EH (cell line): ENCODE data around the gene GCA.

Experiments used
- DNase-seq: peaks from one replicate; pipeline ENCODE4 v3.0.0-alpha.2; 2015; ENCODE audit warnings: low read depth

GCA gene, protein sequence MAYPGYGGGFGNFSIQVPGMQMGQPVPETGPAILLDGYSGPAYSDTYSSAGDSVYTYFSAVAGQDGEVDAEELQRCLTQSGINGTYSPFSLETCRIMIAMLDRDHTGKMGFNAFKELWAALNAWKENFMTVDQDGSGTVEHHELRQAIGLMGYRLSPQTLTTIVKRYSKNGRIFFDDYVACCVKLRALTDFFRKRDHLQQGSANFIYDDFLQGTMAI

DNA sequence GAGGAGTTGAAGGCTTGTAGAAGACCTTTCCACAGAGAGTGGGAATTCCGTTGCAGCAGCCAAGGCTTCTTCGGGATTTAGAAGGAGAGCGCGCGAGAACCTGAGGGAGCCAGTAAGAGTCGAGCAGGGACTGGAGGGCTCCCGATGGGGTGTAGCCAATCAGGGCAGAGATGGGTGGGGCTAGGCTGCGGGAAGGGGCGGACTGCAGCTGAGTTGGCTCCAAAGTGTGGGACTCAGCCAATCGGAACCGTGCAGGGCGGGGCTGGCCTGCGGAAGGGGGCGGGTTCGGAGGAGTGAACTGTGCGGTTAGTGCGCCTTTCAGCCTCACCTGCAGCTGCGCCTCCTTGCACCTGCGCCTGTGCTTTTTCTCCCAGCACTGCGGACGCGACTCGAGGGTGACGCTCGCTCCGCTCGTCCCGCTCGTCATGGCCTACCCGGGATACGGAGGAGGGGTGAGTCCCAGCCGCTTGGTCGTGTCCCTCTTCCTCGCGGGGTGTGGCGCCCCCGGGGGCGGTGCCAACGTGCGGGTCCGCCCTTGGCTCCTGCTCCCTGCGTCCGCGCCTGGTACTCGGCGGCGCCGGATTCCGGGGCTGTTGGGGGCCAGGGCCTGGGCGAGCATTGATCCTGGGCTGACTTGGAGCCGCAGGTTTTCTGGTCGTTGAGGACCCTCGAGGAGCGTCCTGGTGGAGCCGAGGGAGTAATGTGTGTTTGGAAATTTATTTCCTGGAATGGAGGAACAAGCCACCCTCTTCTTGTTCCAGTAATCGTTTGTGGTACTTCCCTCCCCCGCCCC is at the start of gene GCA:
TSS of gene GCA (plus strand) at position 309 of the 793 bp plus-strand sequence. CDS start at position 426, 117 bp downstream.
- DNase-seq: peak; percentile 93

DNA sequence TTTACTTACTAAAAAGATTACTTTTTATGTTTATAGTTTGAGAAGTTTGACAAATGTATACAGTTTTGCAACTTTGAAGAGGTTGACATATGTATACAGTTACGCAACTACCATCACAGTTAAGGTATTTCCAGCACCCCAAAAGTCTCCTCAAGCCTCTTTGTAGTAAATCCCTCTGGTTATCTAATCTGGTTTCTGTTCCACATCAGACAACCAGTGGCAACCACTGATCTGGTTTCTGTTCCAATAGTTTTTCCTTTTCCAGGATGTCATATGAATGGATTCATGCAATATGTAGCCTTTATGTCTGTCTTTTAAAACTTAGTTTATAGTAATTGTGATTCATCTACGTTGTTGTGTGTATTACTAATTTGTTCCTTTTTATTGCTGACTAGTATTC is 48.9 kb upstream of the GCA start:
- DNase-seq: no peak

DNA sequence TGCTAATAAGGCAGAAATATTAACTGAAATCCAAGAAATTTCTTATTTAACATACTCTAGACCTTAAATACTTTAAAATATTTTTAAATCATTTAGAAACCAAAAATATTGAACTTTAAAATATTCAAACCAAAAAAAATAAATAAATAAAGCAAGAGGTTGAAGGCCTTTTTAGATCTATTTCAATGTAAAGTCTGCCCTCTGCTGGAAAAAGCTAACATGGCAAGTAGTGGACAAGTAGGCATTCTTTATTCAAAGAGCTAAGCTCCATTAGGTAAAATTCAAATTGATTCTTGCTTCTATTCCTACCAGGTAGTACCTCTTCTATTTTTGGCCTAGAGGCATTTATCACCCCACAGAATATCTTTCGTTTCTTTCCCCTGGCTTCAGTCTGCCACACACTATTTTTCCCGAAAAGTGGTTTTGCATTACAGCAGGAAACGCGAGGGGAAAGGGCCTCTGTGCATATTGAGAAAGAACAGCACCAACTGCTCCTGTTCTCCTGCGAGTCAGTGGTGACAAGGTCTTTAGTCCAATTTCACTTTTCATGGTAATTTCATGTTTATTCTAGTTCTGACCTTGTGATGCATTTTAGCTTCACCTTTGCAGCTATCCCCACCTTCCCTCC is 45.9 kb upstream of the GCA start:
- peak; percentile 81 for DNase-seq

DNA sequence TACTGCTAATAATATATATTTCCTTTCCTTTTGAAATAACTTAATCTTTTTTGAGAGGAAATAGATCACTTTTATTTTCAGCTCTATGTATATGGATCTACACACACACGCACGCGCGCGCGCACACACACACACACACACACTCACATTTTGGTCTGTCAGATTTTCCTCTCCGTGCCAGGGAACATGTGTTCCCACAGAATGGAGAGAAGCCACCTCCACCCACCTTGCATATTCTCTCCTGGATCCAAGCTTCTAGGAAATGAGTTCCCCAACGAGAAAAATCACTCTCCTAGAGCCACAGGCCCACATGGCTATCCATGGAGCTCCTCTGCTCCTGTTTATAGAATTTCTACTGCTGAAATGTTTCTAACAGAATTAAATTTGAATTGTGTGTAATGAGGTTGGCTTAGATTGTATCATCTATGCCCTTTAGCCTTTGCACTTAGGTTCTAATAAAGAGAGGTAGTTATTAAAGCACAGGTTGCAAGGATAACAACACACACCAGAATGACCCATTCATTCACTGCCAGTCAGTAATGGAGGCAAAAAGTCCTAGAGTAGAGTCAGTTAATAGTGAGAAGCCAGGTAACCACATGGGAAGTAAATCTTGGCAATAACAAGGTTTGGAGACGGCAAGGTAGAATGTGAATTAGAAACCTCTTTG is 45.1 kb upstream of the GCA start:
- DNase-seq: no peak

DNA sequence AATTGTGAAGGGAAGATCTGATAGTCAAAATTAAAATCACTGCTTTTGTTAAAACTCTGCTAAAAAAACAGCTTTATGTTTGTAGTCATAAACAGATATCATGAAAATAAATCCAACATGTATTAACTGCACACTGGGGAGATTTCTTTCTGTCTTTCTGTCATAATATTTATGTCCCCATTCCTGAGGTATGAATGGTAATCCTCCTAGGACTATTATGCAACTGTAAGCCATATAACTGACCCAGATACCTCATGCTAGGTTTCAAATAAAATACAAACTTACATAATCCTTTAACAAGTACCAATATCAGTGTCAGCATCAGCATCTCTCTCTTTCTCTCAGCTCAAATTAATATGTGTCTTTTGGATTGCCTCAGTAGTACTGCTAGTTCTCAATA is 43.7 kb upstream of the GCA start:
- DNase-seq: peak; percentile 11

DNA sequence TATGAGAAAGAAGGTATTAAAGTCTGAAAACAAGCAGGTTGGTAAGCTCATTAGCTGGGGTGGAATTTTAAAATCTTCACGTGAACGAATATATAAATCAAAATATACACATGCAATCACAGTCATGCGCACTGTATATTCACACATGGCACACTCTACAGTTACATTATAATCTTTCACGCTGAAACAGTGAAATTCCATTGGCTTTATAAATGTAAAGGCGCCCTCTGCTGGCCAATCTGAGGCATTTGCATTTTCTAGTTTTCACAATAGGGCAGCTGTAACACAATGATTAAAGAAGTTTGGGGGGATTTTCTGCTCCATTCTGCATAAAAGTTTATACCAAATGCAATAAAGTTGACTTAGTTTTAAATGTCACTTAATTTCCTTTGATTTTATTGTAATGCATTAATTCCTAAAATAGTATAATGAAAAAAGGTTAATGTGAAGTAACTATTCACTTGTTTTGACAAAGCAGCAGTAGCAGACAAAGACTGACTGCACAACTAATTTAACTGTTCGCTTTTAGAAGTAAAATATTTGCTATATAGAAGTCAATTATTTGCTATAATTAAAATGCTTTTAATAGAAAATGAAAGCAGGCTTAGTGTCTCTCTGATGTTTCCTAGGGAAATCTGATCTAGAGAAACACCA is 42.7 kb upstream of the GCA start:
- DNase-seq: peak; percentile 75

DNA sequence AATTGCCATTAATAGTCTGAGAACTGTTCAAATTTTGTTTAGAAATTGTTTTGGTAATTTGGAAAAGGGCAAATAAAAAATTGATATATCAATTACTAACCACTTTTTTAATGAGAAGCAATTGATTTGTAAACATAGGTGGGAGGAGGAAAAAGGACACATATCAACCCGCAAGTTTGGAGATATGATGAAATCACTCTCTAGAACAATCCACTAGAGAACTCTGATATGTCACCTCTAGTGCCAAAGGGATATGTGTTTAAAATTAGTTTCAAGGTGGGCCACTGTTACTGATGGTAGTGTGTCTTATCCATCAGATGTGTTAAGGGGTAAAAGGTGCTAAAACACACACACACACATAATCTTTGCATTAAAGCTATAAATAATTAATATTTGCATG is 42.1 kb upstream of the GCA start:
- no peak for DNase-seq

DNA sequence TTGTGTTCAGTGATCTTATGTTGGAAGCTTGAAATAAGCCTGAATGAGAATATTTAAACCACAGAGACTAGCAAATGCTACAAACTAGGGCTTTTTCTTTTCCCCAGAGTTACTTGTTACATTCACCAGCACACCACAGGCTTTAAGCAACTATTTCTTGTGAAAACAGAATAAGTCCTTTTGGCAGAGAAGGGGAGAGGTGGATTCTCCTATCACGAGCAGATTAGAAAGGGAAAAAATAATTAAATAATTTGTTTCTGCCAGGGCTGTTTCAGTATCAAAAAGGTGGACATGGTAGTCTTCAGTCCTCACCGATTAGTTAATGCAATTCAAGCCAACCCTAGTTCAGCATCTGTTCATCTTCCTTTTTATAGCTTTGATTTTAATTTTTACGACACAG is 38.0 kb upstream of the GCA start:
- DNase-seq: no peak

DNA sequence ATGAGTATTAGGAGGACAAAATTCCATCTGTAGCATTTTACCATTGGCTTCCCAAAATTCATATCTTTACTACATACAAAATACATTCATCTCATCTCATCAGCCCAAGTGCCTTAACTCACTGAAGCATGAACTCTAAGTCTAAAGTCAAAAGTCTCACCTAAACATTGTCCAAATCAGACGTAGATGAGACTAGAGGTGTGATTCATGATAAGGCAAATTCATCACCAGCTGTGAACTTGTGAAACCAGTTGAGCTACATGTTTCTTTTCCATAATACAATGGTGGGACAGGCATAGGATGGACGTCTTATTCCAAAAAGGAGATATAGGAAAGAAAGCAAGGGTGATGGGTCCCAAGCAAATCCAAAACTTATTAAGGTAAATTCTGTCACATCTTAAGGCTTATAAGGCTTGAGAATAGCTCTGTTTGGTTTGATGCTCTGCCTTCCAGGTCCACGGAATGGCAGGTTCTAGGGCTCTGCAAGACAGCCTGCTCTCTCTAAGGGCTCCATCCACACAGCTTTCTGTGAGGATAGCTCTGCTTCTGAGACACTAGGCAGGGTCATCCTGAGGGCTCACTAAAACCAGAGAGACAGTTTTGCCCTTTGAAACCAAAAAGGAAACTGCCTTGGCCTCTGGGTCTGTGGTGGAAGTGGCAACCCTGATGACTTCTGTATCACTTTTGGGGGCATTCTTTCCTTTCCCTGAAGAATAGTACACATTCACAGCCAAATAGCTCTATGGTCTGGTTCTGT is 35.0 kb upstream of the GCA start:
- DNase-seq: no peak

DNA sequence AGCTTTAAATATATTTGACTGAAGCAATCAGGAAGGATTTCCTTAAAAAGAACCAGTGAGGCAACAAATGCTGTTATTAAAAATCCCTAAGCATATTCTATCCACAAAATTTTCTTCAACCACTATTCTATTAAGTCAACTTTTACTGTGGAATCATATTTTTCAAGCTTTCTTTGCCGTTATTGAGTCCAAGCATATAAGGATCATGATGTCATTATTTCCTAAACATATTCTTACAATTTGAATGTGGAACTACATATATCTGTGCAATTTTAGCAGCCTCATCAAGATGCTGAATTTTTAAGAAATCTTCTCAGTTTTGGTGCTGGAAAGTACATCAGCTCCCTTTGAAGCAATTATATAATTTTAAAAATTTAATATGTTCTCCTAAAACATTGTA is 31.1 kb upstream of the GCA start:
- DNase-seq: no peak

DNA sequence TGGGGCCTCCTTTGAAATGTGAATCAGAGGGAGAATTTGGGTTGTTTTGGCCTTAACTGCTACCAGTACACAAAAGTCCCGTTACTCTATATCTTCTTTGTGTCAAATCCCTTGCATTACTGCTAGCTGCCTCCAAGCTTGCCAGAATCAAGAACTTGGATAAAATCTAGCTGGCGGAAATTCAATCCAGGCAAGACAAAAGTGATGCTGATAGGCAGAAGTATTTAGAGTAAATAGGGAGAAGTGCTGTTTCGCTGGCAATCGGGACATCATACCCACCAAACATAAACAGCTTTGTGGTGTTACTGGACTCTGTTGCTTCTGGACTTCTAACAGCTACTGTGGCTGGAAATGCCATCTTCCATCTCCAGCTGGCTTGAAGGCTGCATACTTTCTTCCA is 28.0 kb upstream of the GCA start:
- no peak for DNase-seq

DNA sequence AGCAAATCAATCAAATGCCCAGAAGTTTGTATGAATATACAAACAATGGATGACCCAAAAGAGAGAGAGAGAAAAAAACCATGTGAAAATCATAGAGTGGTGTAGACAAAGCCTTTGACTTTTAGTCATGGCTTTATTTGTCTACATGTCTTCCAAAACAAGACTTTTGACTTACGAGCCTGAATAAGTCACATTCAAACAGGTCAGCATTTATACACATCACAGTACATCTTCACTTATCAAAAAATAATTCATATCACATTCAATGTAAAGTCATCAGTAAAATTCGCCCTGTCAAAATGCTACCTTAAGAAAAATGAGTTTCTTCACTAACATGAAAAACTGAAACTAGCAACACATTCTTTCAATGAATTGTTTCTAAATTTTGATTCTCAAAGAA is 27.3 kb upstream of the GCA start:
- no peak for DNase-seq

DNA sequence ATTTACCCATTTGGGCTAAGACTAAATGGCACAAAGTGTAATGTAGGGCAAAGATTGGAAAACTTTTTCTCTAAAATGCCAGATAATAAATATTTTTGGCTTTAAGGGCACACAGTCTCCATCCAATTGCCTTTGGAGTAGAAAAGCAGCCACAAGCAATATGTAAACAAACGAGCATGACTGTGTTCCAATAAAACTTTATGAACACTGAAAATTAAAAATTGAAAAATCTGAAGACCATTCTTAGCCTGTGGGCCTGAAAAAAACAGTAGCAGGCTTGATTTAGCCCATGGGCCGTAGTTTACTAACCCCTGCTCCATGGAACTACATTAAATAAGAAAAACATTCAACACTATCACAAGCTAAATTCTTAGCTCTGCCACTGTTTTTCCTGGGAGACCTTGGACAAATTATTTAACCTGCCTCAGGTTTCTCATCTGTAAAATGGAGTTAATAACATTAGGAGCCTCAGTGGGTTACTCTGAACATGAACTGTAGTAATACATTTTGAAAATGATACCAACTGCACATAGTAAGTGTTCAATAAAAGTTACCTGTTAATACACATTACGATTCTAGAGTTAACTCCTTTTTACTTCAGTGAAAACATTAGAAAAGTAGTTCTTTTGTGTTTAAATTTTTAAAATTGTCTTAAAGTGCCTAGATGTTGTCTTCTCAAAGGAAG is 26.7 kb upstream of the GCA start:
- no peak for DNase-seq

DNA sequence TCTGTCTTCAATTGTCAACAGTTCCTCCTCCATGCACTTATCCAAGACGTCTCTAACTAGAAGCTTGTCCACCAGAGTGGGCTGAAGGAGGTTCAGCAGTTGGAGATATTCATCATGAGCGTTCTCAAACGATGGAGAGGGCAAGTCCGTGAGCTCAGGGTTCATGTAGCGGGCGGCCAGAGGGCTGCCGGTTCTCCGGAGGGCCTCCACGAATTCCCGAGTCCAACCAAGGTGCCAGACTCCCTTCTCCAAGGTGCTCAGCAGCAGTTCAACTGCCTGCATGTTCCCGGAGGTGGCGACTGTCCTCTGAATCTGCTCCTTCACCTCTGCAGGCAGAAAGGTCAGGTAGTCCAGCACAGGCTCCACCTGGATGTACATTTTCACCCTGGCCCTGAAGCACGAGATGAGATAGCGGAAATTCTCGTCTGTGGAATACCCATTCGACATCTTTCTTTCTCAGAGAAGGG is 26.0 kb upstream of the GCA start:
- peak; percentile 25 for DNase-seq

DNA sequence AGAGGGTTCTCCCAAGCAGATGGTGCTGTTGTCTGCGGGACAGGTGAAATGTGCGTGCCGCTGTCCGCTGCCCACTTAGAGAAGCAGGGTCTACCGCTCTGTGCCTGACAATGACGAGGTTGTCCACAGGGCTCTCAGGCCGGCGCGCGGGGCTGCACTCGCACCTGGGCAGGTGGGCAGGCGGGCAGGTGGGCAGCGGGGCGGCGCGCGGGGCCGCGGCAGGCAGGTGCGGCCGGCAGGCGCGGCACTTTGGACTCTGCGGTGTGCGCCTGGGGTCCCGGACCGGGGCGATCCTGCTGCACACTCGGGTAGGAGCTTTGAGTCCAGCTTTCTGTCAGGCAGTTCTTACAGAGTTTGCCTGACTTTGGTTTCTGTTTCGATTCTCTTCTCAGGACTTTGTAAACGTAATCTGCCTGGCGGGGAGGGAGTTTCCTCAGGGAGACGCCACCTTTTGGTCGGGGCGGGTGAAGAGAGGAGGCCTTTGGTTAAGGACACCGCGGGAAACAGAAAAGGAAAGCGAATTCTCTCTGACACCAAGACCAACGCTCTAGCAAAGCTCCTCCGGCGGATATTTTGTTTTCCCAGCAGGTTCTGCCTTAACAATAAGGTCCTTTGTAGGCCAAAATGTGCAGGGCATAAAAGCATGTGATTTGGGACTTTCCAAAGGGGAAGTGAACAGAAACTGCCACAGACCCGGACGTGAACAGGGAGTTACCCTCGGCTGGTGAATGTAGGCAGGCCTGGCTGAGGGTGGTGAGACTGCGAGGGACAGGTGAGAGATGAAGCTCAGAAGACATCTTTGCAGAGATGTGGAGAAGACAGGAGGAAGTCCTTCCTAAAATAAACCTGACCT is 25.4 kb upstream of the GCA start, which contains the start of gene IFIH1:
TSS of gene IFIH1 (minus strand) at position 357 of the 853 bp plus-strand sequence. CDS start 377 bp downstream, outside the sequence.
- peak; percentile 91 for DNase-seq

DNA sequence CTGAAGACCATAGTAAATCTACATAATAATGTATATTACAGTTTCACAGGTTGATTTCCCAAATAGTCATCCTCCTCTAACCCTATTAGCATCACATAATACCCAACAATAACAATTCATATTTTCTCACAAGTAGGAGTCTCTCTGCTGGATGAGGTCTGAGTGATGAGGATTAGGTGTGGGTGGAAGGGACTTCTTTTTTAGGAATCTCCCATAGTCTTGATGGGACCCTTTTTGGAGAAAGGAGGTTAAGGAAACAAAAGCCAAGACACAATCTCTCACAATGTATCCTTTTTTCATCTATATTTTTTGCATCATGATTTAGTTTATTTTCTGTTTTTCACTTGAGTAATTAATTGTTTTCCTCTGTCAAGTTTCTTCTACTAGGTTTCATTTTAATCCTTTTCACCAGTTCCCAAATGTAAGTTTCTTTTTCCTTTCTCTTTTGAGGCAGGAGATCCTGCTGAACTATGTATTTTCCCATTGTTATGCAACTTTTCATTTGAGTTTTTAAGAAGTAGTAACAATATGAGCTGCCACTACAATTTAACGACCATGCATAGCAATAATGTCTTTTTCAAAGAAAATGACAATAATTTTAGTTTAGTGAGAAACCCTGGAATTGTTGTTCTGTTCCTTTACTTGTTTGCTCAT is 22.9 kb upstream of the GCA start:
- no peak for DNase-seq

DNA sequence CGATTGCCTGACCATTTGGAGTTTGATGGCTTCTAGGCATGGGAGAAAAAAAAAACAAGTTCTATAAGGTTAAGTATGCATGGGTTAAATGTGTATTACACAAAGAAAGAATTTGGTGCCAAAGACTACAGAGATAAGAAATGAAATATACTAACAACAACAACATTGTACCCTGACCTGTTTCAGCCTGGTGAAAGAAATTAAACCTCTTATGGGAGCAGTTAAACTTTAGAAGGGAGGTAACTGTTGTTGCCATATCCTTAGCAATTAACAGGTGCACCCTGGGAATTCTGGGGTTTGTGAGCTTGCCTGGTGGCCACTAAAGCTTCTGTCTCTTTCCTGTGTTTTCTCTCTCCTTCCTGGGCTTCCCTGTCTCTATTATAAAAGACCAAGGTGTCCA is 19.0 kb upstream of the GCA start:
- no peak for DNase-seq

DNA sequence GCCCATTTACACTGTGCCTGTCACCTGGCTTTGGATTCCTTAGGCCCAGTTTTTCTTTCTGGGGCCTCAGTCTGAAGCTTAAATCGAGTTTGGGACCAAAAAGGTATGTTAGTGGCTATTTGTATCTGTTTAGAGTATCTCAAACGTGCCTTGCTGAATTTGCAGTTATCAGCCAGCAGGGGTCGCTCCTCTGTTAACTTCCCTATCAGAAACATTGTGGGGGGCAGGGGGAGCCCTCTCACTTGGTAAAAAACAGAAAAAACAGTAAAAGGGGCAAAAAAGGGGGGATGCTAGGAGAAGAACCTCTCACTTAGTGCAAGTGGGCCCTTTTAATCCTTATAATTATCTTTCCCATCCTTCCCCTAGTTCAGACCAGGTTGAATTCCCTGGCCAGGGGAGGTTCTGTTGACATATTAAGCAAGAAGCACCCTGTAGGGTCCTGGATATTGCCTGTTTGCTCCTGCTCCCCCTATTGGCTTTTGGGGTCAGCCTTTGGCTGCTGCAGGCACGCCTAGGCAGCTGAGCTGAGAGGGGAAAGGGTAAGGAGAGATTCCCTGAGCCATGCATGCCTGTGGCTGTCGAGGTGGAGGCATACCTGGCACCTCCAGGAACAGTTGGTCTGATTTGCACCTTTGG is 16.7 kb upstream of the GCA start:
- peak; percentile 15 for DNase-seq

DNA sequence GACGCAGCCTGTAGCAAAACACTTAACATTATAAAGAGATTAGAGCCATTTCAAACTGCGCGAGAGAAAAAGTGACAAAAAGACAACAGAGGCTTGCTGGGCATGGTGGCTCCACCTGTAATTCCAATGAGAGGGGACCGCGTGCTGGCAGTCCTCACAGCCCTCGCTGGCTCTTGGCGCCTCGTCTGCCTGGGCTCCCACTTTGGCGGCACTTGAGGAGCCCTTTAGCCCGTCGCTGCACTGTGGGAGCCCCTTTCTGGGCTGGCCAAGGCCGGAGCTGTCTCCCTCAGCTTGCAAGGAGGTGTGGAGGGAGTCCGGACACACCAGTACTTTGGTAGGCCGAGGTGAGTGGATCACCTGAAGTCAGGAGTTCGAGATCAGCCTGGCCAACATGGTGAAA is 16.1 kb upstream of the GCA start:
- no peak for DNase-seq
